Stimulated activated CD4-positive, alpha-beta T cell treated with anti-CD3 and anti-CD28 coated beads, Interleukin-12 subunit alpha, Interleukin-12 subunit beta, amount 100 ng/mL, for 24 hours (primary cell): Measurements from ENCODE around the gene HMG20A.

Experiments used
- DNase-seq, 2 experiments: peaks; one replicate each; pipeline ENCODE4 v3.0.0-alpha.2; 2020; ENCODE audit warnings: low read depth in 2 of 2

HMG20A gene

GRCh38 chr15:77430213-77430612, 9.5 kb downstream of the HMG20A start:
- DNase-seq = no peak

DNA sequence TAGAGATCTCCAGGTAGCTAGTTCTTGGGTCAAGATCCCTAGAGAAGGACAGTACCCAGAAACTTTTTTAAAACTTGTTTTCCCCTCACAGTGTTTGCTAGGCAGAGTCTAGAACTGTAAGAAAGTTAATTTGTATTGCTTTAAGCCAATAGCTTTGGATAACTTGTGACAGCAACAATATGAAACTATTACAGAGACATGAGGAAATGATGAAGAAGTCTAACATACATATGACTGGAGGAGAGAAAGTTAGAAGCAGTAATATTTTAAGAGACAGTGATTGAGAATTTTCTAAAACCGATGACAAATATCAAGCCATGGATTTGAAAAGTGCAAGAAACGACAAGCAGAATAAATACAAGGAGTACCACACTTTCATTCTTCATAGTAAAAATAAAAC, 10.0 kb downstream of the HMG20A start:
- DNase-seq = no peak

GRCh38 chr15:77436822-77437221, 16.1 kb downstream of the HMG20A start:
- no peak for DNase-seq

- DNase-seq = no peak
These were observed 16.6 kb downstream of the HMG20A start for GRCh38 chr15:77437264-77437663.

DNA sequence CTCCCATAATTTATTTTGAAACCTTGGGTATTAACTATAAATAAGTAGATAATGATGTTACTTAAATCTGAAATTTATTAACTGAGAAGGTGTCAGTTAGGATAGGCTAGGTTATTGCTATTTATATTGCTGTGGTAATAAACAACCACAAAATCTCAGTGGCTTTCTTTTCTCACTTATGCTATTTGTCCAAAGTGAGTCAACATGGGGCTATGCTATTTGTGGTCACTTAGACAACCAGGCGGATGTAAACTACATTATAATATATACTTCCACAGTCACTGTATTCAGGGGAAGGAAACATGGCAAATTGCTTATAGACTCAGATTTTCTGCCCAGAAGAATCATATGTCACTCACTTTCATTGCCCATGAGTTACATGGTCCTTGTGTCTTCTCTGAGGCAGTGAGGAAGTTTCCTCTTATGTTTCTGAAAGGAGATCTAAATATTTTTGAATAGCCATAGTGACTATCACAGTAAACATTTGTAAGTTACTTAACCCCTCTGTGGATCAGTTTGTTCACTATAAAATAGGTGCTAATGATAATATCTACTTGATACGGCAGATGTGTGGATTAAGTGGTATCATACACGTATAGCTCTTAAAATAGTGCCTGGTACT, 19.8 kb downstream of the HMG20A start:
- DNase-seq = no peak

DNA sequence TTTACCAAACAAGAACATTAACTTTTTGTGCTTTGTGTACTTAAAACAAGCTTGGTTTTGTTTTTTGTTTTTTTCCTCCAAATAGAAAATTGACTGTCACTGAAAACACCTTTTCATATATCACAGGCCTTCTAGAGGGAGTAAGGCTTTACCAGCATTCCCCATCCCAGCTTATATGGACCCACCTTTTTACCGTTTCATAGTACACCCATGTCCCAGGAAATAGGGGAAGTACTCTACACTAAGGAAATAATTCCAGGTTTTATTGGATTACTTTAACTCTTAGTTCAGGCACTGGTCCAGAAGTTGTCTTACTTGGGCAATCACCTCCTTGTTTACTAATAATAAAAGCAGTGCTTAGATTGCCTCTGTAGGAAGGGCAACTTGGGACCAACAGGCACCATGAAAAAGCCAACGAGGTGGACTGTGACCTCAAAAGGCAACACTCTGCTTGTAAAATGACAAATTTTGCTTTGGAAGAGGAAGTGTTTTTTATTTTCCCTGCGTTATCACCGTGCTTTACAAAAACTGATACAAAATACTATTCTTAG, 26.2 kb downstream of the HMG20A start:
- DNase-seq = no peak

GRCh38 chr15:77454265-77454664, 33.6 kb downstream of the HMG20A start:
- DNase-seq = no peak

- no peak for DNase-seq
These were observed 34.3 kb downstream of the HMG20A start for GRCh38 chr15:77454951-77455350.

DNA sequence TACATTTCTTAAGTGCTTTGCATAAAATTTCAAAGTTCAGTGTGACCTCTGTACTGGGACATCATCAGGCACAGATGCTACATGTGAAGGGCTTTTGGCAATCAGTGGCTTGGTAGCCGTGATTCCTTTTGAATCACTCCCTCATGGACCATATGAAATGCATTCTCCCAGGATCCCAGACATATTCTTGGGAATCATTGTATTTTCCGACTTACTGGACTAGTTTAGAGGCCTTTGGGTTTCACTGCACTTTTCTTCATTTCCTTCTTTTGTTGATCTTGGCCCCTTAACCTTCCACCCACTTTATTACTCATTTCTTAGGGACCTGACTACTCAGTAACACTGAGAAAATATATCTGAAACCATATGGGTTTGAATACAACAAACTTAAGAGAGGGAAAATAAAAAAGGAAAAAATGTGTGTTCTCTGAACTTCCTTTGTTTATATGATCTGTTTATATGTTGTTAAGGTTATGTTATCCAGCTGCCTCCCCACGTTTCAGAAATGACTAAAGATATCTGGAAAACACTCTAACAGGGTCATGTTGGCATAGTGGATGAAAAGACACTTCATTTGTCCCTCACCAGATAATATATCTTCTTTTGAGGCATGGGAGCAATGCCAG, 35.1 kb downstream of the HMG20A start:
- DNase-seq = no peak

DNA sequence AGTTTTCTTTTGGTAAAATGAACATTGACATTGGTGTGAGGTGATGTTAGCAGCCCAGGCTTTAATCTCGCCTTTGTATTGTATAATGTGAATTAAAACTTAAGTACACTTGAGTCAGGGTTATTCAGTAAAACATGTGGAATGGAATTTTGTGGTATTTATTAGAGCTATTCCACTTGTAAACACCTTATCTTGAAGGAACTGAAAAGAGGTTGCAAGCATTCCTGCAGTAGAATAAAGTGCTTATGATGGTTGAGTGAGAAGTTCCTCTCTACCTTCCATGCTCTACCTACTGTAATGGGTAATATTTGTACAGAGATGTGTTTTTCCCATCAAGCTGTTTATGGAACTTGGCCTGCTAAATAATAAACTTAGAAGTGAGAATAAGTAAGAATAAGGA, 36.1 kb downstream of the HMG20A start:
- no peak for DNase-seq

DNA sequence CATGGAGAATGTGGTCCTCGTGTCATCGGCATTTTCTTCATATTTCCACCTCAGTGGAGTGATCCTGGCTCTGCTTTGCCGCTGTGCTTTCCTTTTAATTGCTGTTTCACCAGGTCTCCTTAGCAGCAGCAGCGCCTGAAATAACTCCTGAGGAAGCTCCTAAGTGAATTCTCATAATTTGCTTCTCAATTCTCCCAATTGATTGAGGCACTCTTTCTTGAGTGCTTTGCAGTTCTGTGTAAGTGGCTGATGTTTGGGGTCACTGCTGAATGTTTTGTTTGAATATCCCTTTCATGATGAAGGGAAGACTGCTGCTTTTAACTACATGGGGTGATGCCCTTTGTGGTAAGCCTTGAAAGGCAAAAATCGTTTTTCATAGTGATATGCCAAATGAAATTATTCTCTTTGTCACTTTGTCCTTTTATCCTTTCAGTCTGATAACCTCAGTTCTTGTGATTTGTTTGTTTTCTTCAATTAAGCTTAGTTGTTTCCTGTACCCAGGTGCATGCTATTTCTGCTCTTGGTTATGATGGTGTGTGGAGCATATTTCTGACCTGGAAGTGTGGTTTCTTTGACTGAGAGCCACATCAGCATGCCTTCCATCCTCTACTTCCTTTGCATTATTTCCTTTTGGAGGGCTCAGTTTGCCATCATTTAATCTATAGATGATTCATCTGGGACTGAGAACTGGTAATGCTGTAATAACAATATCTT, 36.7 kb downstream of the HMG20A start:
- DNase-seq = no peak

- DNase-seq = no peak
These were observed 37.2 kb downstream of the HMG20A start for GRCh38 chr15:77457905-77458265.

DNA sequence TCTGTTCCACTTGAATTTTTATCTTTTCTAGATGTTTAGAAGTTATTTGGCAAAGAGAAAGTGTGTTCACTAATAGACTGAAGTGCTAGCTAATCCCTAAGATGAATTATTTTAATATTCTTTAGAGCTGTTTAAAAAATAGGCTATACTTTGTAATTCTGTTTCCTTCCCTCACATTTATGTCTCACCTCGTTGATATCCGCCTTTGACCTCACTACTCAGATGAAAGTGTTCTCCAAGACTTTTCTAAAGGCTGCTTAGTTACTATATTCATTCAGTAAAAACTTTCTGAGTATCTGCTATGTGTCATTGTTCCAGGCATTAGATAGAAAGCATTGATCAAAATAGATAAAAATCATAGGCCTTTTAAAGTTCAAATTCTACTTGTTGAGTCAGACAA, 38.3 kb downstream of the HMG20A start:
- no peak for DNase-seq

DNA sequence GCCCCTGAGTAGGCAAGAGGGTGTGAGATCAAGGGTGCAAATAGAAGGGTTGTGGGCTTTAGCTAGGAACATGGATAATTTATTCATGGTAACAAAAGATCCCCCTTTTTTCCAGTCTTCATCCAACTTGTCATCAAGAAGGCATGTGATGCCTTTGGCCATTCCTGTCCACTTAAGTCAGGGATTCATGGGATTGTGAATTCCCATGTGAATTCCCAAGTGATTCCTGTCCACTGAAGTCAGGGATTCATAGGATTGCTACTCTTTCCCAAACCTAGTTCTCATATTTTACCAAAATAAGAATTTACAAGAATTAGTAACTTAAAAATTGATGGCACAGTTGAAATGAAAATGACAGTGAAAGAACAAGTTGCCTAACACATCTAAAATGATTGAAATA, 40.8 kb downstream of the HMG20A start:
- DNase-seq = no peak

GRCh38 chr15:77464129-77464865, 43.6 kb downstream of the HMG20A start:
- no peak for DNase-seq

- DNase-seq = no peak
These were observed 45.8 kb downstream of the HMG20A start for GRCh38 chr15:77466521-77466920.

GRCh38 chr15:77468896-77469295, 48.2 kb downstream of the HMG20A start:
- DNase-seq = no peak

- DNase-seq = no peak
These were observed 49.5 kb downstream of the HMG20A start for GRCh38 chr15:77470235-77470634.

DNA sequence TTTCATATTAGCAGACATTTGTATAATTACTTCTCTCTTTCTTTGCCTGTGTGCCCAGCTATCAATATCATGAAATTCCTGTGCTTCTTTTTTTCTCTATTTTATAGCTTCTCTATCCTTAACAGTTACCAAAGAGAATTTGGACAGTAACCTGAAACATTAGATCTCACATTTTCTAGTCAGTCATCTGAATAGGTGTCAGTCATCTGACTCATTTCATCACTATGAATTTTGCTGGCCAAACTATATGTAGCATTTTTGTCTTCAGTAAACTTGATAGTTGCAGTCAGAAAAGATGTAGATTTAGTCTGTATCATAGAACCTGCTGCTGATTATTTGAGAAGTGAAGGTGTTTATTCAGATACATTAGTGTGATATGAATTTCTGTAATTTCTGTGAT, 52.6 kb downstream of the HMG20A start:
- DNase-seq = no peak

DNA sequence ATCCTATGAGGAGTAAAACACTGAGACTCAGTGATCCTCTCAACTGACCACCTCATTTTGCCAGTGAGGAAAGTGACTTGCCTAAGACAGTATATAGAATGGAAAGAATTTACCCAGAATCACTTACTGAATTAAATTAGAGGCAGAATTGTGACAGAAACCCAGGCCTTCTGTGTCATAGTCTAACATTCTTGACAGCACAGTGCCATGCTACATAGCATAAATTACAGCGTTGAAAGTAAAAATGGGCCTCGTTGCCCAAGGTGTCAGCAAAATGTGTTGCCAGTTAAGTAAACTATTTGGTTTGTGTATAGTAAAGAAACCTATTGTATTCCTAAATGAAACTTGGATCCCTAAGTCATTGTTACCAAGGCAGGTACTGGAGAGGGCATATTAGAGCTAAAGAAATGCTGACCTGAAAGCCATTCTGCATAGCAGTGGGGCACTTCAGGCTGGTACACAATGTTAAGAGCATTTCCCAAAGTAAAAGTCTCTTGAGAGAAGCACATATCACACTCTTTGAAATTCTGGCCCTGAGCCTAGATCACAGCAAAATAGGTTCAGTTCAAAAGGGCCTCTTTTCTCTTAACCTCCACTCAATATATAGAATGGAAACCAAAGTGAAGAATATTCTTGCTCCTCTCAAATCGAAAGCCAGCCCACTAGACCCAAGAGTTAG, 53.8 kb downstream of the HMG20A start:
- DNase-seq = no peak

- no peak for DNase-seq
These were observed 54.3 kb downstream of the HMG20A start for GRCh38 chr15:77475001-77475400.

DNA sequence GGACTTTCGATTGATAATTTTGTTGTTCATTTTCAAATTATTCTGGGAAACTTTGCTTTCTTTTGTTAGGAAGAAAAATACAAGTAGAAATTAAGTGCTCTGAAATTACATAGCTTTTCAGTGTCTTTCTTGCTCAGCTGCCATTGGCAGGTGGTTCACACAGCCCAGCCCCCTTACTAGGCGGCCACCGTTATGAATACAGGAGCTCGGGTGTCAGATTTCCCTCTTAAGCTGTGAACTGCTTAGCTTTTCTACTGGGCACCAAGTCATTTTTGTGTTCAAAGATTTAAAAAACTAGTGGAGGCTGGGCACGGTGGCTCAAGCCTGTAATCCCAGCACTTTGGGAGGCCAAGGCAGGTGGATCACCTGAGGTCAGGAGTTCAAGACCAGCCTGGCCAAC, 55.2 kb downstream of the HMG20A start:
- DNase-seq = no peak
